Measurements from ENCODE around the gene CFP. TPM values are rescaled to one million over a fixed set of nuclear protein-coding genes. Genes with fewer than 3 reads are reported as not detected.

The CFP gene
- 10 to 100 TPM; 42.3 to 47.5 TPM for total RNA-seq

GRCh38 chrX:47629419-47630200 is at the start of gene CFP:
TSS of gene CFP (minus strand) at chrX:47629930. CDS start at chrX:47629844, 86 bp downstream.

GRCh38 chrX:47658684-47659420 is 29.1 kb upstream of the CFP start, which contains the start of gene UXT:
TSS of gene UXT (minus strand) at chrX:47659180. CDS start at chrX:47658927, 253 bp downstream.

GRCh38 chrX:47650164-47651042 is 20.7 kb upstream of the CFP start, which contains the start of gene ELK1:
TSS of gene ELK1 (minus strand) at chrX:47650563. CDS start at chrX:47641441, 9,122 bp downstream.

GRCh38 chrX:47619486-47620302 is 10.0 kb downstream of the CFP start, which contains the start of gene SYN1:
TSS of gene SYN1 (minus strand) at chrX:47619857. CDS start at chrX:47619728, 129 bp downstream.

GRCh38 chrX:47581731-47582647 is 47.7 kb downstream of the CFP start, which contains the start of gene TIMP1:
TSS of gene TIMP1 (plus strand) at chrX:47582436. CDS start at chrX:47583416, 980 bp downstream.

Small RNA genes within 50 kb of the gene (microRNA-seq; reads per million reads assigned to microRNA genes)
- 0.83 reads per million for gene MIR4769 (ENCODE audit: borderline microRNAs expressed, borderline replicate concordance)

Other genes with a start within 250 kb of the CFP start
- gene ZNF41, start 146.7 kb downstream of the CFP start, total RNA-seq, result 10 to 100 TPM; 13.4 to 14.4 TPM
- gene ARAF, start 68.7 kb downstream of the CFP start, total RNA-seq, result 10 to 100 TPM; 71.6 to 84.7 TPM
- 100 to 1,000 TPM; 127 to 129 TPM for gene TIMP1, start 47.5 kb downstream of the CFP start, total RNA-seq
- under 1 TPM; 0.72 to 0.88 TPM for gene SYN1, start 10.1 kb downstream of the CFP start, total RNA-seq
- 10 to 100 TPM; 59.8 to 63.6 TPM for gene ELK1, start 20.6 kb upstream of the CFP start, total RNA-seq
- gene UXT, start 29.2 kb upstream of the CFP start, total RNA-seq, result 100 to 1,000 TPM; 206 to 222 TPM
- 10 to 100 TPM in 1 of 2 experiments, 1 to 10 TPM in 1; 9.3 to 10.5 TPM for gene ZNF81, start 207.0 kb upstream of the CFP start, total RNA-seq

Measured in activated naive CD4-positive, alpha-beta T cell treated with anti-CD3 and anti-CD28 coated beads, Interleukin-2, amount 10 ng/mL, durations not matched to agents 5 hours and 36 hours (primary cell).